PC-3 (cell line): ENCODE results near the gene ZNF765. TPM values are rescaled to one million over a fixed set of nuclear protein-coding genes. Genes with fewer than 3 reads are reported as not detected.
"Not testable (repeated sequence)": the region's sequence is repeated elsewhere in the genome, so short reads cannot be mapped to it uniquely, and the experiment has no call there.

Source experiments
- ATAC-seq: fragments of 200-7000 bp; cut with Tn5 transposase; 2 replicates; pipeline ENCODE4 v1.9.1; 2020; ENCODE audit warnings: mild to moderate bottlenecking, moderate library complexity
- BruUV-seq: library from RNA; stranded (reverse); fragments of 400-500 nt; replicated peaks from 2 replicates; lab custom pipeline; 2021; lab: Mats Ljungman, UMichigan
- CTCF ChIA-PET: fragments of 300-600 bp; sonication (Branson Sonifier 250); formaldehyde crosslinking; loops from one replicate; lab custom pipeline; 2022; ENCODE audit warnings: antibody characterized with exemption; lab: Charles Lee
- POLR2A ChIA-PET: fragments of 300-600 bp; sonication (Branson Sonifier 250); formaldehyde crosslinking; loops from one replicate; lab custom pipeline; 2022; ENCODE audit warnings: antibody characterized with exemption; ENCODE audit not compliant: unreplicated experiment; lab: Charles Lee
- DNase-seq: peaks from one replicate; pipeline ENCODE4 v3.0.0-alpha.2; 2015
- H2AFZ ChIP-seq: fragments of 300-600 bp; sonication (generic); 2 replicates; pipeline ENCODE4 v1.6.0; 2016; ENCODE audit warnings: antibody characterized with exemption, low read length
- H3F3A ChIP-seq: fragments of 300-600 bp; sonication (generic); one replicate; pipeline ENCODE4 v1.6.0; 2017; ENCODE audit warnings: antibody characterized with exemption, low read length, control low read depth, mild to moderate bottlenecking; ENCODE audit not compliant: unreplicated experiment
- H3K27ac ChIP-seq: fragments of 300-600 bp; sonication (generic); 2 replicates; pipeline ENCODE4 v1.5.1; 2016; ENCODE audit warnings: mild to moderate bottlenecking, low read length
- H3K27me3 ChIP-seq: fragments of 300-600 bp; sonication (generic); 2 replicates; pipeline ENCODE4 v1.6.1; 2016; ENCODE audit warnings: low read length, mixed read lengths
- H3K36me3 ChIP-seq: fragments of 300-600 bp; sonication (generic); 2 replicates; pipeline ENCODE4 v1.6.1; 2016; ENCODE audit warnings: low read depth, mixed run types, low read length, mixed read lengths
- H3K4me1 ChIP-seq: fragments of 300-600 bp; sonication (generic); 2 replicates; pipeline ENCODE4 v1.5.1; 2016; ENCODE audit warnings: low read length; ENCODE audit not compliant: insufficient read depth
- H3K4me2 ChIP-seq: fragments of 300-600 bp; sonication (generic); 2 replicates; pipeline ENCODE4 v1.6.0; 2016; ENCODE audit warnings: low read length
- H3K4me3 ChIP-seq: fragments of 300-600 bp; sonication (generic); 2 replicates; pipeline ENCODE4 v1.5.1; 2016; ENCODE audit warnings: mild to moderate bottlenecking, low read length, mixed read lengths
- H3K79me2 ChIP-seq: fragments of 300-600 bp; sonication (generic); 2 replicates; pipeline ENCODE4 v1.6.1; 2017; ENCODE audit warnings: low read length, mixed read lengths
- H3K9ac ChIP-seq: fragments of 300-600 bp; sonication (generic); 2 replicates; pipeline ENCODE4 v1.6.0; 2016; ENCODE audit warnings: mild to moderate bottlenecking, low read length
- H3K9me2 ChIP-seq: fragments of 300-600 bp; sonication (generic); replicated peaks from 2 replicates; pipeline ENCODE4 v1.6.1; 2016; ENCODE audit warnings: mixed run types, low read length, mixed read lengths
- H3K9me3 ChIP-seq: fragments of 300-600 bp; sonication (generic); 2 replicates; pipeline ENCODE4 v1.6.1; 2016; ENCODE audit warnings: low read length, mixed read lengths
- H4K20me1 ChIP-seq: fragments of 300-600 bp; sonication (generic); 2 replicates; pipeline ENCODE4 v1.6.1; 2016; ENCODE audit warnings: low read length, mixed read lengths
- CTCF ChIP-seq: fragments of 300-600 bp; sonication (generic); conservative IDR thresholded peaks from 2 replicates; pipeline ENCODE4 v1.5.1; 2017; ENCODE audit warnings: antibody characterized with exemption, low read depth, mild to moderate bottlenecking, low read length
- EZH2 ChIP-seq: fragments of 300-600 bp; sonication (generic); IDR thresholded peaks from one replicate; pipeline ENCODE4 v1.6.1; 2017; ENCODE audit warnings: antibody characterized with exemption, mild to moderate bottlenecking, low read length; ENCODE audit not compliant: unreplicated experiment
- EZH2phosphoT487 ChIP-seq: fragments of 300-600 bp; sonication (generic); IDR thresholded peaks from 2 replicates; pipeline ENCODE4 v1.6.1; 2018; ENCODE audit warnings: mild to moderate bottlenecking, antibody characterized with exemption, low read length, borderline replicate concordance
- intact Hi-C: fragments of 100-400 bp; cut with micrococcal nuclease; formaldehyde crosslinking; loops from 2 replicates; pipeline ENCODE4 v1.9.0; 2023
- total RNA-seq: library from RNA; depleted of rRNA; stranded (reverse); fragments of >200 nt; gene quantifications from 2 replicates; pipeline ENCODE4 v1.2.3, GENCODE V29; 2014

Gene ZNF765
- total RNA-seq, 1 experiment from 2014 or later, result 11.4 TPM

DNA sequence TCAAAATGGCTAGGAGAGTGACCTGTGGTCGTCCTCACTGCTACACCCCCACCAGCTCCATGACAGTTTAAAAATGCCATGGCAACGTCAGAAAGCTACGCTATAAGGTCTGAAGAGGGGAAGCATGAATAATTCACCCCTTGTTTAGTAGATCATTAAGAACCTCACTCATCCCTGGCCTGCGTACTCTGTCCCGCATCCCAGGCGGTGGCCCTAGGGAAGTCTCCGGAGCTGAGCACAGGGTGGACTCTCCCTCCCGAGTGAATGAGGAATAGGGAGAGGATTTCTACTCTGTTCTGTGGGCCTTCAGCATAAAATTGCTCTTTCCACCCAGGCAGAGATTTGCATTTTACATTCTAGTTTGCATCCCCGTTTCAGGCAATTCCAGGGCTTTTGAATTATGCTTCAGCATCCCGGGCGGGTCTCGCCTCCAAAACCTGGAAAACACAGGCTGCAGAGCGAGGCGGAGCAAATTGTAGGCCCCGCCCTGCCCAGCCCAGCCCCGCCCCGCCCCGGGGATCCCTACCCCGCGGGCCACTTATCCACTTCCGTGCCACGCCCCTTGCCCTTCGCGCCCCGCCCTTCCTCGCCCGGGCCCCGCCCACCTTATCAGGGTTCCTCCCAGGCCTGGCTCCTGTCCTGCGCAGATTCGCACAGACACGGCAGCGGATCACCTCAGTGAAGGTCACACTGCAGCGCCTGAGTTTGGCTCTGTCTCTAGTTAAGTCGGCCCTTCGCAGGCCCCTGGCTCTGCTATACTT is 36.9 kb upstream of the ZNF765 start:
- Histone ChIP-seq H3K9me2 (no peaks in the 10 kb centered on the region), H3F3A (no peaks in the 10 kb centered on the region), H3K4me1 (no peaks in the 10 kb centered on the region), H4K20me1 (no peaks in the 10 kb centered on the region), H3K27ac (no peak overlapping the region), H3K4me2 (no peak overlapping the region), H2AFZ (no peak overlapping the region), H3K9me3 (peaks cover 40% of the 10 kb centered on the region), H3K79me2 (no peaks in the 10 kb centered on the region), H3K27me3 (no peaks in the 10 kb centered on the region), H3K4me3 (no peak overlapping the region), H3K36me3 (peaks cover 29% of the 10 kb centered on the region), H3K9ac (no peak overlapping the region)
- CTCF ChIA-PET, result no interaction called here
- BruUV-seq, result no TSS peak
- no peak for TF ChIP-seq CTCF
- TF ChIP-seq EZH2, result no peak
- TF ChIP-seq EZH2phosphoT487, result no peak
- intact Hi-C loops, result no loop called here
- DNase-seq (no peak), ATAC-seq (no peak)
- POLR2A ChIA-PET, result interaction anchor here (0.6 kb wide), 1 partner anchor 301 kb away, joined by 7 read pairs; no protein-coding TSS in a partner anchor

- H3K27ac ChIP-seq, H3K27me3 ChIP-seq, H4K20me1 ChIP-seq, H3K4me3 ChIP-seq, H3K79me2 ChIP-seq, DNase-seq, H3K4me1 ChIP-seq, H3K4me2 ChIP-seq, POLR2A ChIA-PET, intact Hi-C loops, ATAC-seq, H3K9ac ChIP-seq, CTCF ChIA-PET, H3K9me2 ChIP-seq, H2AFZ ChIP-seq, BruUV-seq, H3F3A ChIP-seq: not testable (repeated sequence)
- Histone ChIP-seq H3K9me3 (peaks cover 21% of the 10 kb centered on the region; the same call in 1 of the 2 replicates), H3K36me3 (peaks cover 12% of the 10 kb centered on the region)
Observed at GRCh38 chr19:53360056-53360455, 34.9 kb upstream of the ZNF765 start.

DNA sequence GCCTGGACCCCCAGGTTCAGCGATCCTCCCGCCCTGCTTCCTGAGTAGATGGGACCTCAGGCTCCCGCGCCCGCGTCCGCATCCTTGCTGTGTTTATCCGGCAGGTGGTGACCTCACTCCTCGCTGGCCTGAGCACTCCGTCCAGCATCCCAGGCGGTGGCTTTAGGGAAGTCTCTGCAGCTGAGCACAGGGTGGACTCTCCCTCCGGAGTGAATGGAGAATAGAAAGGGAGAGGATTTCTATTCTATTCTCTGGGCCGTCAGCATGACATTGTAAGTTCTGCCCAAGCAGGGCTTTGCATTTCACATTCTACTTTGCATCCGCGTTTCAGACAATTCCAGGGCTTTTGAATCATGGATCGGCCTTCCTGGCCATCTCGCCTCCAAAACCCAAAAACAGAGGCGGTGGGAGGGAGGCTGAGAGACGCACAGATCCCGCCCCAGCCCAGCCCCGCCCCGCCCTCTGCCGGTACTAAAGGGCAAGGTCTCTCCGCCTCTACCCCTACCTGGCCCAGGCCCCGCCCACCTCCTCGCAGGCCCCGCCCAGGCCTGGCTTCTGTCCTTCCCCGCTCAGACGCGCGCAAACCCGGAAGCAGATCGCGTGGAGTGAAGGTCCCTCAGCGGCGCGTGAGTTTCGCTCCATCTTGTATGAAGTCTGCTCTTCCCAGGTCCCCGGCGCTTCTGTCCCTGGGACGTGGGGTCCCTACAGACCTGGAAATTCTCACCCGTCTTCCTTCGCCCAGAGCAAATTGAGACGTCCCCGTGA is 29.6 kb upstream of the ZNF765 start, which contains the start of gene ZNF525:
Gene ZNF525 (plus strand): TSS at position 572 of the 765 bp plus-strand sequence. CDS start 6,577 bp downstream, outside the sequence.
- H3F3A ChIP-seq, result no peaks in the 10 kb centered on the region
- H3K4me2 ChIP-seq, result peak within 1 kb of the TSS; percentile 88
- ChIA-PET POLR2A (no interaction called here), CTCF (interaction anchor here (1.0 to 1.2 kb wide), 2 partner anchors 29 to 66 kb away, joined by 3 read pairs; partner anchors contain the start of genes ZNF761 and ZNF765)
- H3K9ac ChIP-seq, result peak within 1 kb of the TSS; percentile 84
- TF ChIP-seq CTCF (peak; percentile 50; the same call in 1 of the 2 replicates), EZH2 (no peak)
- ATAC-seq (peak; percentile 96), DNase-seq (peak; percentile 95)
- H3K27ac ChIP-seq, result peak within 1 kb of the TSS; percentile 58
- H3K9me2 ChIP-seq, result no peaks in the 10 kb centered on the region
- H3K9me3 ChIP-seq, result 0 out of 2 replicates have a peak, but pooled peaks cover 6% of the 10 kb centered on the region
- no peaks in the 10 kb centered on the region for H3K4me1 ChIP-seq
- H2AFZ ChIP-seq, result peak within 1 kb of the TSS; percentile 94
- BruUV-seq, result TSS peak; percentile 46
- peak within 1 kb of the TSS; percentile 78 for H3K4me3 ChIP-seq
- H4K20me1 ChIP-seq, result no peaks in the 10 kb centered on the region
- peaks cover 7% of the 10 kb centered on the region for H3K36me3 ChIP-seq
- peaks cover 7% of the 10 kb centered on the region; the same call in 1 of the 2 replicates for H3K79me2 ChIP-seq
- H3K27me3 ChIP-seq, result no peaks in the 10 kb centered on the region
- intact Hi-C loops, result loop anchor here (1.0 to 5.0 kb wide), 4 partner anchors 30 to 381 kb away; partner anchors contain the start of genes ZNF761 and ZNF765
